ENCODE data around the gene GPSM1. TPM values are rescaled to one million over a fixed set of nuclear protein-coding genes. Genes with fewer than 3 reads are reported as not detected.

Gene GPSM1
- total RNA-seq, 1 experiment from 2014 or later: 26.4 TPM

DNA sequence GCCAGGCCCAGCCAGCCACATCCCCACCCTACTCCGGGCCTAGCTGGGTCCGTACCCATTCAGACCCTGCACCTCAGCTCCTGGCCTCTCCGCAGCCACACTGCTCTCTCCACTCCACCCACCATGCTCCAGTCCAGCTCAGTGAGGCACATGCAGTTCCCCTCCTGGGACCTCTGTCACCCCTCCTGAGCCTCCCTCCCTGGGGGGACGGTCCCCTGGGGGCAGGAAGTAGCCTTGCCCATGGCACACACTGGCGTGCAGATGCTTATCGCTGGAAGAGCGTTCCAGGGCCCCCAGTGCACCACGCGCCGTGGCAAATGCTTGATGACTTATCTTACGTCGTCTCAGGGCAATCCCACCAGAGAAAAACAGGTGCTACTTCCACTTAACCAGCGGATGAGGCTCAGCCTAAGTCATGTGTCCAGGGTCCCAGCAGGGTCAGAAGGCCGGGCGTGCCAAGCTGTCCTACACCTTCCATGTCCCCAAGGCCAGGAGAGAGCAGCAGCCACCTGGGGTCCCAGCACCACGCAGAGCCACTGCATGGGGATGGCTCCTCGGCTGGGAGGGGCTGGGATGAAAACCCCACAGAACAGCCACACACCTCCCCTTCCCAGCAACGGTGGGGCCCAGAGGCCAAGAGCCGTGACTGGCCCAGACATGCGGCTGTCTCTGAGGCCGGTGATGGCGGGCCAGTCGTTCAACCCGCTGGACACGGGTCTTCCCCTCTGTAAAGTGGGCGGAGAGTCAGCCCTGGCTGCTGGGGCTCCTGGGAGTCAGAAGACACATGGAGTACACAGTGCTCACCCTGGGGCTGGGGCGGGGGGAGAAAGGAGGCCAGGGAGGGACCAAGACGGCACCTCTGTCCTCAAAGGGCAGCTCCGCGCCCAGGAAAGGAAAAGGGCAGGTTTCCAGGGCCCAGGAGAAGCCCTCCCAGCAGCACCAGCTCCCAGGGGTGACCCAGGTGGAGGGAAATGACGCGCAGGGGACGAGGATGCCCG lies 20.8 kb upstream of the GPSM1 start:
- intact Hi-C loops (cut with micrococcal nuclease): no loop called here
- no peak overlapping the region; the same call in 1 of the 2 replicates for H3K27ac ChIP-seq (ENCODE audit: low read depth, low read length)
- POLR2A ChIA-PET: no interaction called here
- DNase-seq (ENCODE audit: low read depth, low spot score) (no peak), ATAC-seq (no peak)
- RAD21 ChIA-PET (ENCODE audit: low non-redundant PET in 1 of 2, low total read pairs in 2 of 2, uncharacterized antibody in 2 of 2, unreplicated experiment in 2 of 2): no interaction called here
- no peaks in the 10 kb centered on the region for H3K36me3 ChIP-seq (ENCODE audit: control insufficient read depth in 1 of 2, insufficient read depth in 2 of 2, low read length in 2 of 2)
- peaks cover 6 to 9% of the 10 kb centered on the region in 2 experiments; a peak in 3 of 4 replicates for H3K4me1 ChIP-seq (ENCODE audit: control insufficient read depth in 1 of 2, insufficient read depth in 2 of 2, low read length in 2 of 2)
- H3K4me2 ChIP-seq (ENCODE audit: low read length): no peak overlapping the region
- H3K9me3 ChIP-seq (ENCODE audit: control insufficient read depth in 1 of 2, insufficient read depth in 1 of 2, low read depth in 1 of 2, low read length in 2 of 2): peaks cover 0 to 5% of the 10 kb centered on the region in 2 experiments; a peak in 1 of 4 replicates
- CTCF ChIA-PET: no interaction called here
- no peak for TF ChIP-seq POLR2AphosphoS5 (IDR thresholded peaks at IDR 0.05; ENCODE audit: low read depth, low read length)
- TF ChIP-seq CEBPB (IDR thresholded peaks at IDR 0.05; ENCODE audit: low read depth): no peak
- TF ChIP-seq, protein P1, sequence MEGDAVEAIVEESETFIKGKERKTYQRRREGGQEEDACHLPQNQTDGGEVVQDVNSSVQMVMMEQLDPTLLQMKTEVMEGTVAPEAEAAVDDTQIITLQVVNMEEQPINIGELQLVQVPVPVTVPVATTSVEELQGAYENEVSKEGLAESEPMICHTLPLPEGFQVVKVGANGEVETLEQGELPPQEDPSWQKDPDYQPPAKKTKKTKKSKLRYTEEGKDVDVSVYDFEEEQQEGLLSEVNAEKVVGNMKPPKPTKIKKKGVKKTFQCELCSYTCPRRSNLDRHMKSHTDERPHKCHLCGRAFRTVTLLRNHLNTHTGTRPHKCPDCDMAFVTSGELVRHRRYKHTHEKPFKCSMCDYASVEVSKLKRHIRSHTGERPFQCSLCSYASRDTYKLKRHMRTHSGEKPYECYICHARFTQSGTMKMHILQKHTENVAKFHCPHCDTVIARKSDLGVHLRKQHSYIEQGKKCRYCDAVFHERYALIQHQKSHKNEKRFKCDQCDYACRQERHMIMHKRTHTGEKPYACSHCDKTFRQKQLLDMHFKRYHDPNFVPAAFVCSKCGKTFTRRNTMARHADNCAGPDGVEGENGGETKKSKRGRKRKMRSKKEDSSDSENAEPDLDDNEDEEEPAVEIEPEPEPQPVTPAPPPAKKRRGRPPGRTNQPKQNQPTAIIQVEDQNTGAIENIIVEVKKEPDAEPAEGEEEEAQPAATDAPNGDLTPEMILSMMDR (IDR thresholded peaks at IDR 0.05 in 2 of 3, conservative IDR thresholded peaks at IDR 0.05 in 1 of 3; ENCODE audit: borderline replicate concordance in 1 of 3, insufficient read depth in 1 of 3, low read depth in 2 of 3, low read length in 2 of 3): no peak
- no peak for TF ChIP-seq EZH2 (IDR thresholded peaks at IDR 0.05)
- TF ChIP-seq POLR2A (IDR thresholded peaks at IDR 0.05; ENCODE audit: borderline replicate concordance, extremely low read depth, insufficient read depth, insufficient read length): no peak
- TF ChIP-seq EGR1 (IDR thresholded peaks at IDR 0.05; ENCODE audit: low read depth): no peak
- TF ChIP-seq, protein P2, sequence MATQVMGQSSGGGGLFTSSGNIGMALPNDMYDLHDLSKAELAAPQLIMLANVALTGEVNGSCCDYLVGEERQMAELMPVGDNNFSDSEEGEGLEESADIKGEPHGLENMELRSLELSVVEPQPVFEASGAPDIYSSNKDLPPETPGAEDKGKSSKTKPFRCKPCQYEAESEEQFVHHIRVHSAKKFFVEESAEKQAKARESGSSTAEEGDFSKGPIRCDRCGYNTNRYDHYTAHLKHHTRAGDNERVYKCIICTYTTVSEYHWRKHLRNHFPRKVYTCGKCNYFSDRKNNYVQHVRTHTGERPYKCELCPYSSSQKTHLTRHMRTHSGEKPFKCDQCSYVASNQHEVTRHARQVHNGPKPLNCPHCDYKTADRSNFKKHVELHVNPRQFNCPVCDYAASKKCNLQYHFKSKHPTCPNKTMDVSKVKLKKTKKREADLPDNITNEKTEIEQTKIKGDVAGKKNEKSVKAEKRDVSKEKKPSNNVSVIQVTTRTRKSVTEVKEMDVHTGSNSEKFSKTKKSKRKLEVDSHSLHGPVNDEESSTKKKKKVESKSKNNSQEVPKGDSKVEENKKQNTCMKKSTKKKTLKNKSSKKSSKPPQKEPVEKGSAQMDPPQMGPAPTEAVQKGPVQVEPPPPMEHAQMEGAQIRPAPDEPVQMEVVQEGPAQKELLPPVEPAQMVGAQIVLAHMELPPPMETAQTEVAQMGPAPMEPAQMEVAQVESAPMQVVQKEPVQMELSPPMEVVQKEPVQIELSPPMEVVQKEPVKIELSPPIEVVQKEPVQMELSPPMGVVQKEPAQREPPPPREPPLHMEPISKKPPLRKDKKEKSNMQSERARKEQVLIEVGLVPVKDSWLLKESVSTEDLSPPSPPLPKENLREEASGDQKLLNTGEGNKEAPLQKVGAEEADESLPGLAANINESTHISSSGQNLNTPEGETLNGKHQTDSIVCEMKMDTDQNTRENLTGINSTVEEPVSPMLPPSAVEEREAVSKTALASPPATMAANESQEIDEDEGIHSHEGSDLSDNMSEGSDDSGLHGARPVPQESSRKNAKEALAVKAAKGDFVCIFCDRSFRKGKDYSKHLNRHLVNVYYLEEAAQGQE (IDR thresholded peaks at IDR 0.05; ENCODE audit: low read depth): no peak
- TF ChIP-seq, protein P3, sequence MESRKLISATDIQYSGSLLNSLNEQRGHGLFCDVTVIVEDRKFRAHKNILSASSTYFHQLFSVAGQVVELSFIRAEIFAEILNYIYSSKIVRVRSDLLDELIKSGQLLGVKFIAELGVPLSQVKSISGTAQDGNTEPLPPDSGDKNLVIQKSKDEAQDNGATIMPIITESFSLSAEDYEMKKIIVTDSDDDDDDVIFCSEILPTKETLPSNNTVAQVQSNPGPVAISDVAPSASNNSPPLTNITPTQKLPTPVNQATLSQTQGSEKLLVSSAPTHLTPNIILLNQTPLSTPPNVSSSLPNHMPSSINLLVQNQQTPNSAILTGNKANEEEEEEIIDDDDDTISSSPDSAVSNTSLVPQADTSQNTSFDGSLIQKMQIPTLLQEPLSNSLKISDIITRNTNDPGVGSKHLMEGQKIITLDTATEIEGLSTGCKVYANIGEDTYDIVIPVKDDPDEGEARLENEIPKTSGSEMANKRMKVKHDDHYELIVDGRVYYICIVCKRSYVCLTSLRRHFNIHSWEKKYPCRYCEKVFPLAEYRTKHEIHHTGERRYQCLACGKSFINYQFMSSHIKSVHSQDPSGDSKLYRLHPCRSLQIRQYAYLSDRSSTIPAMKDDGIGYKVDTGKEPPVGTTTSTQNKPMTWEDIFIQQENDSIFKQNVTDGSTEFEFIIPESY (IDR thresholded peaks at IDR 0.05; ENCODE audit: extremely low read depth, insufficient replicate concordance, low read length): no peak
- no peak for TF ChIP-seq YY1 (IDR thresholded peaks at IDR 0.05; ENCODE audit: extremely low read depth, insufficient replicate concordance, low read depth, low read length)
- TF ChIP-seq, protein P4, sequence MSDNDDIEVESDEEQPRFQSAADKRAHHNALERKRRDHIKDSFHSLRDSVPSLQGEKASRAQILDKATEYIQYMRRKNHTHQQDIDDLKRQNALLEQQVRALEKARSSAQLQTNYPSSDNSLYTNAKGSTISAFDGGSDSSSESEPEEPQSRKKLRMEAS (IDR thresholded peaks at IDR 0.05): no peak
- no peaks in the 10 kb centered on the region for H4K20me1 ChIP-seq (ENCODE audit: insufficient read depth)
- no peaks in the 10 kb centered on the region for H3K27me3 ChIP-seq (ENCODE audit: insufficient read depth, low read length)
- no peak overlapping the region for H2AFZ ChIP-seq (ENCODE audit: low read depth, low read length, poor library complexity, severe bottlenecking)
- no peaks in the 10 kb centered on the region for H3K79me2 ChIP-seq (ENCODE audit: insufficient read depth, low read length)
- no peak overlapping the region for H3K9ac ChIP-seq (ENCODE audit: low read length)
- no peaks in the 10 kb centered on the region for H3K9me2 ChIP-seq (ENCODE audit: insufficient read depth)
- BruUV-seq (replicated peaks): no TSS peak
- H3K4me3 ChIP-seq (replicated peaks in 1 of 2; ENCODE audit: low read depth in 1 of 2, low read length in 2 of 2): no peak overlapping the region

All from HCT116 (cell line).